Limb (tissue), 2 donors: Measurements from ENCODE around the gene MBD6.
"Not testable (repeated sequence)": the region's sequence is repeated elsewhere in the genome, so short reads cannot be mapped to it uniquely, and the experiment has no call there.

ENCODE experiments used
- DNase-seq, 2 donors: peaks; one replicate each; pipeline ENCODE4 v3.0.0-alpha.2; 2016; ENCODE audit errors: extremely low spot score in 2 of 2

The MBD6 gene

GRCh38 chr12:57514720-57515407 is 7.8 kb upstream of the MBD6 start:
- no peak for DNase-seq

- DNase-seq: no peak
Observed at GRCh38 chr12:57515408-57515933, 7.2 kb upstream of the MBD6 start.

- DNase-seq: no peak
Observed at GRCh38 chr12:57515934-57516541, 6.6 kb upstream of the MBD6 start.

GRCh38 chr12:57516617-57517153 is 5.9 kb upstream of the MBD6 start:
- no peak for DNase-seq

- no peak for DNase-seq
Observed at GRCh38 chr12:57517187-57517586, 5.4 kb upstream of the MBD6 start.

GRCh38 chr12:57517718-57518117 is 4.9 kb upstream of the MBD6 start:
- DNase-seq: not testable (repeated sequence)

GRCh38 chr12:57518176-57518919 is 4.3 kb upstream of the MBD6 start:
- DNase-seq: no peak

GRCh38 chr12:57518920-57519795 is 3.5 kb upstream of the MBD6 start:
- DNase-seq: no peak

- no peak for DNase-seq
Observed at GRCh38 chr12:57519796-57520052, 2.9 kb upstream of the MBD6 start.

- DNase-seq: peak; percentile 96 to 100
Observed at GRCh38 chr12:57520053-57520818, 2.4 kb upstream of the MBD6 start, which contains the start of gene DDIT3. TSS of gene DDIT3 (minus strand) at chr12:57520514. CDS start at chr12:57517406, 3,108 bp downstream.

GRCh38 chr12:57521525-57522010 is 1.1 kb upstream of the MBD6 start:
- DNase-seq: peak; percentile 19 to 70

GRCh38 chr12:57522887-57523705 is 472 bp downstream of the MBD6 start:
- DNase-seq: peak in 1 of 2 donors; percentile 67

- DNase-seq: no peak
Observed at GRCh38 chr12:57523706-57524614, 1.3 kb downstream of the MBD6 start.

- peak in 1 of 2 donors; percentile 41 for DNase-seq
Observed at GRCh38 chr12:57524814-57525614, 2.4 kb downstream of the MBD6 start.

GRCh38 chr12:57525615-57526383 is 3.2 kb downstream of the MBD6 start:
- no peak for DNase-seq

GRCh38 chr12:57526477-57527126 is 4.0 kb downstream of the MBD6 start:
- DNase-seq: no peak
